Fibroblast of lung (primary cell): ENCODE data around the gene DOCK3.

Source experiments
- EZH2 ChIP-seq: IDR thresholded peaks from 2 replicates; pipeline ENCODE4 v1.5.1; 2012; ENCODE audit warnings: low read length, control low read depth, mild to moderate bottlenecking; ENCODE audit errors: missing control alignments
- TF ChIP-seq, protein P1 (sequence below), 2 donors: IDR thresholded peaks in 1 of 2; conservative IDR thresholded peaks in 1 of 2; 1 replicate in 1 of 2; 2 replicates in 1 of 2; pipeline ENCODE4 v1.5.1; 2011 to 2012; ENCODE audit warnings: low read length in 2 of 2, control low read depth in 1 of 2, inconsistent platforms in 1 of 2, low read depth in 1 of 2, mild to moderate bottlenecking in 1 of 2

- TF ChIP-seq, protein P1, sequence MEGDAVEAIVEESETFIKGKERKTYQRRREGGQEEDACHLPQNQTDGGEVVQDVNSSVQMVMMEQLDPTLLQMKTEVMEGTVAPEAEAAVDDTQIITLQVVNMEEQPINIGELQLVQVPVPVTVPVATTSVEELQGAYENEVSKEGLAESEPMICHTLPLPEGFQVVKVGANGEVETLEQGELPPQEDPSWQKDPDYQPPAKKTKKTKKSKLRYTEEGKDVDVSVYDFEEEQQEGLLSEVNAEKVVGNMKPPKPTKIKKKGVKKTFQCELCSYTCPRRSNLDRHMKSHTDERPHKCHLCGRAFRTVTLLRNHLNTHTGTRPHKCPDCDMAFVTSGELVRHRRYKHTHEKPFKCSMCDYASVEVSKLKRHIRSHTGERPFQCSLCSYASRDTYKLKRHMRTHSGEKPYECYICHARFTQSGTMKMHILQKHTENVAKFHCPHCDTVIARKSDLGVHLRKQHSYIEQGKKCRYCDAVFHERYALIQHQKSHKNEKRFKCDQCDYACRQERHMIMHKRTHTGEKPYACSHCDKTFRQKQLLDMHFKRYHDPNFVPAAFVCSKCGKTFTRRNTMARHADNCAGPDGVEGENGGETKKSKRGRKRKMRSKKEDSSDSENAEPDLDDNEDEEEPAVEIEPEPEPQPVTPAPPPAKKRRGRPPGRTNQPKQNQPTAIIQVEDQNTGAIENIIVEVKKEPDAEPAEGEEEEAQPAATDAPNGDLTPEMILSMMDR (conservative IDR thresholded peaks at IDR 0.05 in 1 of 2, IDR thresholded peaks at IDR 0.05 in 1 of 2; ENCODE audit: low read depth in 1 of 2, low read length in 2 of 2): no peak
- TF ChIP-seq EZH2: no peak
These were observed 1.4 kb downstream of the DOCK3 start for GRCh38 chr3:50676031-50676705.
